ENCODE data around the gene IL10RA. TPM values are rescaled to one million over a fixed set of nuclear protein-coding genes. Genes with fewer than 3 reads are reported as not detected.
"Not testable (repeated sequence)": the region's sequence is repeated elsewhere in the genome, so short reads cannot be mapped to it uniquely, and the experiment has no call there.

IL10RA gene
- total and polyA plus RNA-seq, 9 of the 15 experiments (the other 6 are each of a cell fraction or from before 2014, with no cell fraction given): 0.17 to 17.3 (median 2.9) TPM

DNA sequence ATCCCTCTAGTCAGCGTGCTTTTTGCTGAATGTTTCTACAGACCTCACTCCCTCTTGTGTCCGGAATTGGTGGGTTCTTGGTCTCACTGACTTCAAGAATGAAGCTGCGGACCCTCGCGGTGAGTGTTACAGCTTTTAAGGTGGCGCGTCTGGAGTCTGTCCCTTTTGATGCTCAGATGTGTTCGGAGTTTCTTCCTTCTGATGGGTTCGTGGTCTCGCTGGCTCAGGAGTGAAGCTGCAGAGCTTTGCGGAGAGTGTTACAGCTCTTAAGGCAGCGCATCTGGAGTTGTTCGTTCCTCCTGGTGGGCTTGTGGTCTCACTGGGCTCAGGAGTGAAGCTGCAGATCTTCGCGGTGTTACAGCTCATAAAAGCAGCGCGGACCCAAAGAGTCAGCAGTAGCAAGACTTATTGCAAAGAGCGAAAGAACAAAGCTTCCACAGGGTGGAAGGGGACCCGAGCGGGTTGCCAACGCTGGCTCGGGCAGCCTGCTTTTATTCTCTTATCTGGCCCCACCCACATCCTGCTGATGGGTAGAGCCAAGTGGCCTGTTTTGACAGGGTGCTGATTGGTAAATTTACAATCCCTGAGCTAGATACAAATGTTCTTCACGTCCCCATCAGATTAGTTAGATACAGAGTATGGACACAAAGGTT is 8.5 kb upstream of the IL10RA start:
- H3K4me1 ChIP-seq (replicated peaks in 1 of 2; ENCODE audit: control insufficient read depth in 2 of 2, insufficient read depth in 2 of 2, low read length in 2 of 2): peaks cover 18 to 31% of the 10 kb centered on the region in 2 experiments
- FAIRE-seq; H3K36me3 ChIP-seq (ENCODE audit: control insufficient read depth, insufficient read depth, low read length); ATAC-seq; in situ Hi-C loops (cut with MboI); DNase-seq (ENCODE audit: extremely low read depth in 1 of 4, low spot score in 3 of 4); H3K9ac ChIP-seq (ENCODE audit: insufficient read depth in 1 of 2, low read depth in 2 of 2, low read length in 2 of 2); H3K9me3 ChIP-seq (replicated peaks; ENCODE audit: control insufficient read depth, insufficient read depth, low read depth, low read length); H2AFZ ChIP-seq (ENCODE audit: low read depth, low read length); H3K4me3 ChIP-seq; H3K27me3 ChIP-seq (ENCODE audit: control insufficient read depth in 2 of 2, insufficient read depth in 2 of 2, low read length in 2 of 2); CTCF ChIA-PET (ENCODE audit: low intra/inter-chr PET ratio); H3K79me2 ChIP-seq (ENCODE audit: control insufficient read depth, insufficient read depth, low read length); intact Hi-C loops (cut with micrococcal nuclease); H3K4me2 ChIP-seq (ENCODE audit: insufficient read depth, low read length); H3K27ac ChIP-seq (ENCODE audit: extremely low read depth, low read depth, low read length); BruUV-seq (replicated peaks); H3K9me1 ChIP-seq (ENCODE audit: control insufficient read depth, insufficient read depth, low read length); H4K20me1 ChIP-seq (replicated peaks; ENCODE audit: control insufficient read depth, insufficient read depth, low read length): not testable (repeated sequence)
- peak; percentile 46 for TF ChIP-seq MEIS2 (IDR thresholded peaks at IDR 0.05; ENCODE audit: partially characterized antibody)
- TF ChIP-seq, protein P1, sequence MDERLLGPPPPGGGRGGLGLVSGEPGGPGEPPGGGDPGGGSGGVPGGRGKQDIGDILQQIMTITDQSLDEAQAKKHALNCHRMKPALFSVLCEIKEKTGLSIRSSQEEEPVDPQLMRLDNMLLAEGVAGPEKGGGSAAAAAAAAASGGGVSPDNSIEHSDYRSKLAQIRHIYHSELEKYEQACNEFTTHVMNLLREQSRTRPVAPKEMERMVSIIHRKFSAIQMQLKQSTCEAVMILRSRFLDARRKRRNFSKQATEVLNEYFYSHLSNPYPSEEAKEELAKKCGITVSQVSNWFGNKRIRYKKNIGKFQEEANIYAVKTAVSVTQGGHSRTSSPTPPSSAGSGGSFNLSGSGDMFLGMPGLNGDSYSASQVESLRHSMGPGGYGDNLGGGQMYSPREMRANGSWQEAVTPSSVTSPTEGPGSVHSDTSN (CRISPR knock-in tag; IDR thresholded peaks at IDR 0.05; ENCODE audit: low read depth): not testable (repeated sequence)
- TF ChIP-seq, protein P1 (tag; conservative IDR thresholded peaks at IDR 0.05; ENCODE audit: low read depth): peak; percentile 58
- POLR2A ChIA-PET: interaction anchor here (0.9 to 1.9 kb wide), 2 partner anchors 9 to 17 kb away, joined by 3 to 6 read pairs; partner anchors contain the start of gene IL10RA
- 83% methylated on average over 21 of the region's 23 CpGs for WGBS (ENCODE audit: insufficient coverage, low coverage, missing lambda C conversion rate)

GRCh38 chr11:117978291-117978910 is 7.8 kb upstream of the IL10RA start:
- H3K9ac ChIP-seq (ENCODE audit: insufficient read depth in 1 of 2, low read depth in 2 of 2, low read length in 2 of 2); H3K9me3 ChIP-seq (replicated peaks; ENCODE audit: control insufficient read depth, insufficient read depth, low read depth, low read length); ATAC-seq; CTCF ChIA-PET (ENCODE audit: low intra/inter-chr PET ratio); H3K36me3 ChIP-seq (ENCODE audit: control insufficient read depth, insufficient read depth, low read length); DNase-seq (ENCODE audit: extremely low read depth in 1 of 4, low spot score in 3 of 4); H3K4me2 ChIP-seq (ENCODE audit: insufficient read depth, low read length); H3K27me3 ChIP-seq (ENCODE audit: control insufficient read depth in 2 of 2, insufficient read depth in 2 of 2, low read length in 2 of 2); in situ Hi-C loops (cut with MboI); FAIRE-seq; H2AFZ ChIP-seq (ENCODE audit: low read depth, low read length); H4K20me1 ChIP-seq (replicated peaks; ENCODE audit: control insufficient read depth, insufficient read depth, low read length); H3K27ac ChIP-seq (ENCODE audit: extremely low read depth, low read depth, low read length); H3K4me3 ChIP-seq; H3K79me2 ChIP-seq (ENCODE audit: control insufficient read depth, insufficient read depth, low read length); BruUV-seq (replicated peaks); intact Hi-C loops (cut with micrococcal nuclease); H3K9me1 ChIP-seq (ENCODE audit: control insufficient read depth, insufficient read depth, low read length): not testable (repeated sequence)
- 90% methylated on average over 16 of the region's 36 CpGs for WGBS (ENCODE audit: insufficient coverage, low coverage, missing lambda C conversion rate)
- peaks cover 15 to 27% of the 10 kb centered on the region in 2 experiments for H3K4me1 ChIP-seq (replicated peaks in 1 of 2; ENCODE audit: control insufficient read depth in 2 of 2, insufficient read depth in 2 of 2, low read length in 2 of 2)
- POLR2A ChIA-PET: interaction anchor here (0.9 to 1.9 kb wide), 4 partner anchors 8 to 19 kb away, joined by 3 to 6 read pairs (median 4); partner anchors contain the start of gene IL10RA
